NCI-H1092 (cell line): ENCODE results near the gene MAP3K9.
A peak's percentile ranks its signal among the peaks of the same experiment; 100 is the strongest.

Experiments
- DNase-seq: peaks from one replicate; lab custom pipeline; 2025; lab: John Stamatoyannopoulos, UW

The MAP3K9 gene

DNA sequence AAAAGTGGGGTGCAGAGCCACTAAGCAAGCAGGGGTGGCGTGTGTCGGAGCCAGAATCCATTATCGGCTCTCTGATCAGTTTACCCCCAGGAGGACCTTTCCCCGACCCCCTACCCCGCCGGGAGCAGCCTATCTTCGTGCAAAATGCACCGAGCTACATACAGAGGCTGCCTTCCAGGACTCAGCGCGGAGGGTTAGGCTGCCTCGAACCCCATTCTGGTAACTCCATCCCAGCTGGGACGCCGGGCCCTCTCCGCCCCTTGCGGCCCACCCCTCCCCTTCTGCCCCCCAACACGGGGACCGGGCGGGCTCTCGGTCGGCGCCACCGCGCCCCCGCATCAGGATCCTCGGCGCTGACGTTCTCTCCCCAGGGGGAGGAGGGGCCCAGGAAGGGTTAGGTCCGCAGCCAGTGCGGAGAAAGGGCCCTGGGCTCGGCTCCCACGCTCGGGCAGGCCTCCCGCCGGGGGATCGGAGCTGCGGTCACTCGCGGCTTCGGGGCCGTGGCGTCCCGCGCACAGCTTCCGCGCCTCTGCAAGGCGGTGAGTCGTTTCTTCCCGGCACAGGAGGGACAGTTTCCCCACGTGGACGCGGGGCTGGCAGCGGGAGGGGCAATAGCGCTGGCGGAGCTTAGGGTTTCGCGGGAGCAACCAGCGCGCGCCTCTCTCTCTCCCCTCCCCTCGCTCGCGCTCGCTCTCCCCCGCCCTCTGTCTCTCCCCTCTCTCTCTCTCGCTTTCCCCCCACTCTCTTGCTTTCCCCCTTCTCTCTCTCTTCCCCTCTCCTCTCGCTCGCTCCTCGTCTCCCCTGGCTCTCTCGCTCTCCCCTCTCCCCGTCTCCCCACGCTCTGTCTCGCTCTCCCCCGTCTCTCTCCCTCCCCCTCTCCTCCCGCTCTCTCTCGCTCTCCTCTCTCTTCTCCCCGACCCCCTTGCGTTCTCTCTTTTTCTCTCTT, 12.5 kb upstream of the MAP3K9 start:
- peak; percentile 22 for DNase-seq

GRCh38 chr14:70816525-70816924, 7.2 kb upstream of the MAP3K9 start:
- DNase-seq = no peak

DNA sequence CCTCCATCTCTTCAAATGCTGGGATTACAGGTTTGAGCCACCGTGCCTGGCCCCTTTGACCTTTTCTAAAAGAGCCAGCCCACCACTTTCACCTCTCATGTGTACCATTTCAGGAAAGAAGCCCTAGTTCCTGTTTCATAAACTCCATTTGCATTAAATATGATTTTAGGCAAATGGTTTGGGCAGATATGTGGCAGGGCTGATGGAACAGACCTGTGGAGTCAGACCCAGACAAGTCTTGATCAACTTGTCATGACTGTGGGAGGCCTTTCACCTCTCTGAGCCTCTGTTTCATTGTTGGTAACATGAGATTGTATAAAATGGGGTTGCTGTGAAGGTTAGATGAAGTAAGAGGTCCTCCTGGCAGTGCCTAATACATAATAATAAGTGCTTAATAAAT, 5.2 kb upstream of the MAP3K9 start:
- DNase-seq = no peak

GRCh38 chr14:70812124-70812818, 3.0 kb upstream of the MAP3K9 start:
- no peak for DNase-seq

DNA sequence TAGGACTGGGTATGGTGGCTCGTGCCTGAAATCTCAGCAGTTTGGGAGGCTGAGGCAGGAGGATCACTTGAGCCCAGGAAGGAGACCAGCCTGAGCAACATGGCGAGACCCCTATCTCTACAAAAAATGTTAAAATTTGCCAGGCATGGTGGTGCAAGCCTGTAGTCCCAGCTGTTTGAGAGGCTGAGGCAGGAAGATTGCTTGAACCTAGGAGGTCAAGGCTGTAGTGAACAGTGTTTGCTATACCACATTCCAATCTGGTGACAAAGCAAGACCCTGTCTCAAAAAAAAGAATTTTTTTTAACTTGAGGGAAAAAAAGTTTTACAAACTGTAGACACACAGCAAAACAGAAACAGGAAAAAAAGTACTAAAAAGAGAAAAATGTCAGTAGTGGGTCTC, 2.3 kb upstream of the MAP3K9 start:
- DNase-seq = no peak

- no peak for DNase-seq
Measured at GRCh38 chr14:70811050-70811449, 1.7 kb upstream of the MAP3K9 start.

DNA sequence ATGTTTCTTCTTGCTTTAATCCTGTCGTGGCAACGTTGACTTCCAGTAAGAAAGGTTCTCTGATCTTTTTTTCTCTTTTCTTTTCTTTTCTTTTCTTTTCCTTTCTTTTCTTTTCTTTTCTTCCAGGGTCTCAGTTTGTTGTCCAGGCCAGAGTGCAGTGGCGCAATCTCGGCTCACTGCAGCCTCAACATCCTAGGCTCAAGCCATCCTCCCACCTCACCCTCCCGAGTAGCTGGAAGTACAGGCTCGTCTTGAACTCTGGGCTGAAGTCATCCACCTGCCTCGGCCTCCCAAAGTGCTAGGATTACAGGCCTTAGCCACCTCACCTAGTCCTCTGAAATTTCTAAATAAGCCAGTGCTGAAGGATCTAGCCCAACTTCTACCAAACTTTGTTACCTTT, 1.3 kb upstream of the MAP3K9 start:
- DNase-seq = no peak

- no peak for DNase-seq
Measured at GRCh38 chr14:70808416-70809224, 693 bp downstream of the MAP3K9 start.

DNA sequence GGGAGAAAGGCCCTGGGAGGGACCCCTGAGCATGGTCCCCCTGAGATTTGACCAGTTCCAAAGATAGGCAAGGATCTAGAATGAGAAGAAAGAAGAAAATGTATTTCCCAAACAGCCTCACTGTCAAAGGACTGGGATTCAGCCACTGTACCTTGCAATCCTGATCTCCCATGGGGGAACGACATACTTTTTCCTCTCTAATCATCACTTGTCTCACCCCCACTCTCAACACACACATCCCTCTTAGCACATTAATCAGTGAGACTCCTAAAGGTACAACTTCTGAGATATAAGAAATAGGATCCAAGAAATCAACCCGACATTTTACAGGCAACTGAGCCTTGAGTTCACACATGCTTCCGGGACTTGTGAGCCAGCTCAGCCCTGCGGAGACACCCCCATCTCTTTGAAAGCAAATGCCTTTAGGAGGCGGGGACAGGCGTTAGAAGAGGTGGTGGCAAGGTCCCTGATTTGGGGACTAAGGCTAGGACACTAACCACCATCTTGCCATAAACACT, 1.4 kb downstream of the MAP3K9 start:
- DNase-seq = no peak

DNA sequence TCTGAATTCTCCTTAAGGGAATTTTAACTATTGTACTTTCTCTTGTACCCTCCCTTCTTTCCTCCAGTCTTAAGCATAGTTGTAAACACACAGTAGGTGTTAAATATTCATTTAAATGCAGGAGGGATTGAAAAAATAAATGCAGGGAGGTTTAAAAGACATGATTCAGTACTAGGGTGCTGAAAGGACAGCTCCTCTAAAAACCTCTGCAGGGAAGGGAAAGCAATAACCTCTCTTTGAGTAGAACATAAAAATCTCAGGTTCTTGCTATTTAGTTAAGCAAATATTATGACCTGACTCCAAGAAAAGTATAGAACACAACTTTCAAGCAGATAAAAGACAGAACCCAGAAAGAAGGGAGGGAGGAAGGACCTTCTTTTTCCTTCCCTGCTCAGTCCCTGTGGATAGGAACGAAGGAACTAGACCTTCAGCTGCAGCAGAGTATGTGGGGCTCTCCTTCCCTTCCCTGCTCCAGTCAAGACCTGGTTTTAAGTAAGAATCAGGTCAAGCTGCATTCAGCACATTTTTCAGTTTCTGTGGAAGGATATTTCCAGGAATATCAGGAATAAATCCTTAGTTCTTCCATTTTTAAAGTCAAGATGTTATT, 4.7 kb downstream of the MAP3K9 start:
- no peak for DNase-seq

DNA sequence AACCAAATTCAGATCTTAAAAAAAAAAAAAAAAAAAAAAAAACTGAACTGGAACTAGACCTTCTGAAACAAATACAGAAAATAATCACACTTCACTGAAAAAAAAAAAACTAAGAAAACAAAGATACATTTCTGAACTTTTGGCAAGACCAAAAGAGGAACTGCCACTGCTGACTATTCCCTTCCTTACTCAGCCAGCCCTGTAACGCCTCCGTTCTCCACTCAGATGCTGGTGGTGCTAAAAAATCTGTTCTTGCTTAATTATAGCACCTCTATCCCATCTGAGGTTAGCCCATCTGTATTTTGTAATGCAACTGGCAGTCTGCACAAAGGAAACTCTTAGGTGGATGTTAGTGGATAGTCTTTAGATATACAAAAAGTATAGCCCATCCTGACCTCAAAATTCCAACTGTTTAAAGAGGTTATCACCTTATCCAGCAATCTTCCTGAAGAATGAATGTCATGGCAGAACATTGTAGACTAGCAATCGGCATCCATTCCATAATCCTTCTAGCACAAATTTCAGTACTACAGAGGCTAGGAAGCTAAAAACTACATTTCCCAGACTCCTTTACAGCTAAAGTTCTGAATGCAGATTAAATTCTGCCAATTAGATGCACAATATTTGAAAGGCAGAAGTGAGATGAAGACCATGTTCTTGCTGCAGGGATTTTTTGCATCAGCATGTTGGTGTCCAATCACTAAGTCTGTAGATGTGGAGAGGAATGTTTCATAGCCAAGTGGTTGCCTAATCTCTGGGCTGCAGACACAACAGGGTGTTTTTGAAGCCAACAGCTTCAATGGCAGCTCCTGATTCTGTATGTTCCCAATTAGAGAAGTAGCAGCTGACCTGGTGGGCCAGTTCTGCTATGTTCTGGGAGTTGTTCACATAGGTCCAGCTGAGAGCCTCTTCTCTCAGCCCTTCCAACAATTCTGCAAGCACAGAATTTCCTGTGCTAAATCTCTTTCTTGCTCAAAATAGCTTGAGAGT, 5.7 kb downstream of the MAP3K9 start:
- DNase-seq = no peak

DNA sequence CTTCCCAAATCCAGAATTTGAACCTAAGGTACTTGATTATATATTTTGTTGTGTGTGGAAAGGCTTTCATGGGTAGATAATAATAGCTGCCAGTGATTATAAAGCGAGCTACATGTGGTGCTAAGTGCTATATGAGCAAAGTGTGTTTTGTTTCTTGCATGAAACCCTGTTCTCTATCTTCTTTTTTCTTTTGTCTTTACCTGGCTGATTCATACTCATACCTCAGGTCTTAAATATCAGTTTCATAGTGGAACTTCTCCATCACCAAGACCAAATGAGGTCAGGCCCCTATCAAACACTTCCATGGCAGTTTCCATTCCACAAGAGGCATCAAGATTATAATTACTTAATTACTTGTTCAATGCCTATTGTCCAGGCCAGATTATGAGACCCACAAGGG, 6.9 kb downstream of the MAP3K9 start:
- no peak for DNase-seq

GRCh38 chr14:70801836-70802235, 7.5 kb downstream of the MAP3K9 start:
- DNase-seq = no peak

DNA sequence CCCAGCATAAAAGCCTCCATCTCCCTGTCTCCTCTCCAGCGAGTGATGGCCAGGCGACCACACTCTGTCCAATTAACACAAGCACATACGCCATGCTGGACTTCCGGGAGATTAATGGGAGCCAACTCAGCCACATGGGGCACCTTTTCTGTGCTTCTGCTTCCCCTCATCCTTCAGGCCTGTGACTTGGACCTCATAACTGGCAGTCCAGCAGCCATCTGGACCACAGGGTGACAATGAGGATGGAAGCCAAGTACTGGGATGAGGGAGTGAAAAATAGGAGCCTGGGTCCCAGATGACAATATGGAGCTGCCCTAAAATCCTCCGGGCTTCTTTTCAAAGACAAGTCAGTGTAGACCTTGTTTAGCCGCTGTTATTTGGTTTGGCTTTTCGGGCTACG, 12.8 kb downstream of the MAP3K9 start:
- DNase-seq = no peak

DNA sequence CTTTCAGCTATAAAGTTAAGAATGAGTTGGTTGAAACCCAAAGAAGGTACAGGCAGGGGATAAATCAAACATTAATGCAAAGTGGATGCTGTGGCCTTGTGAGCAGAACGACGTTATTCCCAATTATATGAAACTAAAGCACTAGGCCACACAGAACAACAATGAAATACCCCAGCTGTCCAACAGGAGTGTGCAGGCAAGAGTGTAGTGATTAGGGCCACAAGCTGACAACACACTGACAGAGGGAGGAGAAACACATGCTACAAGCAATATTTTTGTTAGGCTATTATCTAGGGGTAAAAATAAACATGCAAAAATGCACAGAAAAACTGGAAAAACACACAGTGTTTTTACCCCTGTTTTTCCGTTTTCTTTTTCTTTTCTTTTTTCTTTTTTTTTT, 15.0 kb downstream of the MAP3K9 start:
- DNase-seq = no peak

GRCh38 chr14:70793637-70794036, 15.7 kb downstream of the MAP3K9 start:
- no peak for DNase-seq

- no peak for DNase-seq
Measured at GRCh38 chr14:70792939-70793338, 16.4 kb downstream of the MAP3K9 start.

- DNase-seq = no peak
Measured at GRCh38 chr14:70791971-70792370, 17.3 kb downstream of the MAP3K9 start.

DNA sequence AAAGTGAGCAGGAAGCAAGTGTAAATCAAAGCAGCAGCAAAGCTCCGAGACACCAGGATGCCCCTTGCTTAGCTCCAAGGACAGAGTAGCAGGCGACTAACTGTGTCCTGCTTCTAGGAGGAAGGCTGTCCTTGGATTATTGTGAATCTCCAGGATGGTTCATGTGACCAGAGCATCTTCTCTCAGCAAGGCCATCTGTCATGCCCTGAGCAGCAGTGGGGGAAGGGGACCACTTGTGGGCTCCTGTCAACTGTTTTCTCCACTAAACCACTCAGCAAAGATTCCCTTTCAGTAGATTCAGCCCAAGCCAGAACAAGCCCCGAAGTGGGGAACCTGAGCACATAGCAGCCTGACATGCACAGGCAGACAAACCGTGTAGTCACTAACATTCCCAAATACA, 19.4 kb downstream of the MAP3K9 start:
- no peak for DNase-seq

DNA sequence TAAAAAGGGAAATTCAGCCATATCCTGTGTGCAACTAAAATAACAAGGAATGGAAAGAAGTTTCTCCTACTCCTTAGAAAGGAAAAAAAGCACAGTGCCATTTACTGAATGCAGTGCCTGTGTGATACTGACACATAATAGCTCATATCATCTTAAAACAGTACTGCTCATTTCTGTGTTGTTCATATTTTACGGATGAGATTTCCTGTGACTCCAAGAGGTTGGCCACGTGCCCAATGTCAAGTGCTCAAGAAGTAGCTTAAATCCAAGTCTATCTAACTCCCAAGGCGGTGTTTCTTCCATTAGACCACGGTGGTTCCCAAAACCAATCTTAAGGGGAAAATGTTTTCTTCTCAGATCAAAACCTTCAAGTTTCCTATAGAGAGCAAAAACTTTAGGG, 20.0 kb downstream of the MAP3K9 start:
- no peak for DNase-seq

GRCh38 chr14:70788898-70789297, 20.4 kb downstream of the MAP3K9 start:
- DNase-seq = no peak
